Fibroblast of skin of abdomen (primary cell): Measurements from ENCODE around the gene FAIM2.

Source experiments
- DNase-seq: peaks from one replicate; pipeline ENCODE4 v3.0.0-alpha.2; 2013

Gene FAIM2

DNA sequence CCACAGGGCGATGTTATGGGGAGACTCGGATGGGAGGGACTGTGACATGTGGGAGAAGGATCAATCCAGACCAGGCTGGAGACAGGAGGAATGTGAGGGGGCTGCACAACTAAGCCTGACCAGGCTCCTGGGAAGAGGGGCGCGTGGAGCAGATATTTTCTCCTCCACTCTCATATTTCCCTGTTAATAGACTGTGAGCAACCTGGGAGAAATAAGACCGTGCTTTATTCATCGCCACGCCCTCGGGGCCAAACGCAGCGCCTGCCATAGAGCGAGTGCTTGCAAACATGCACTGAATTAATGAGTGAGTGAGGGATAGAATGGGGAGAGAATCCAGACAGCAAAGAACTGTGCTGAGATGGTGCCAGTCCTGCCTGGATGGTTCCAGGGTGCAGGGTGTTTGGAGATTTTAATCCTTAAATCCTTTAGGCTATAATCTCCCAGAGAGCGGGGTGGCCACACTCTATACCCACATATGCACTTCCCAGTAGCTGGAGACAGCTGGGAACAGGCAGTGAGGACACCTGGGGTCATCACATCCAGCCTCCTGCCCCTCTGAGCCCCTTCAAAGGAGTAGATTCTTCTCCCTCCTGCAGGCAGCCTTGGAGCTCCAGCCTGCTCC lies 13.6 kb upstream of the FAIM2 start:
- DNase-seq: no peak

DNA sequence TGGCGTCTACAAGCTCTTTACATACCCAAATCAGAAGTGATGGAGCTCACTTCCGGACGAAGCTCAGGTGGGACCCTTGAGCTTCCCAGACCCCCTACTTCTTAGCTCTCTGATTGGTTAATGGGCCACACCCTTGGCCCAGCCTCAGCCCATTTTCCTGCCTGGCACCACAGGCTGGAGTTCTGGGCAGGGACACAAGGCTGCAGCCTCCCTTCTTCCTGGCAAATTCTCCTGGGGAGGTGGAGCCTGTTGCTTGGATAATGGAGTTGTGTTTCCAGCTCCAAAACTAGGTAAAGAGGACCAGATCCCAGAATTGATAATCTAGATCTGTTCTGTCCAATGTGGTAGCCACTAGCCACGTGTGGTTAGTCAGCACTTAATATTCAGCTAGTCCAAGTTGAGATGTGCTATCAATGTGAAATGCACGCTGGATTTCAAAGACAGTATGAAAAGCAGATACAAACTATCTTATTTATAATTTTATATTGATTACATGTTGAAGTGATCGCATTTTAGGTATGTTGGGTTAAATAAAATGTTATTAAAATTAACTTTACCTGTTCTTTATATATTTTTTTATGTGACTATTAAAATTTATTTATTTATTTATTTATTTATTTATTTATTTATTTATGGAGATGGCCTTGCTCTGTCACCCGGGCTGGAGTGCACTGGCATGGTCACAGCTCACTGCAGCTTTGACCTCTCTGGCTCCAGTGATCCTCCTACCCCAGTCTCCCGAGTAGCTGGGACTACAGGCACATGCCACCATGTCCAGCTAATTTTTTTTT lies 12.6 kb upstream of the FAIM2 start:
- no peak for DNase-seq

DNA sequence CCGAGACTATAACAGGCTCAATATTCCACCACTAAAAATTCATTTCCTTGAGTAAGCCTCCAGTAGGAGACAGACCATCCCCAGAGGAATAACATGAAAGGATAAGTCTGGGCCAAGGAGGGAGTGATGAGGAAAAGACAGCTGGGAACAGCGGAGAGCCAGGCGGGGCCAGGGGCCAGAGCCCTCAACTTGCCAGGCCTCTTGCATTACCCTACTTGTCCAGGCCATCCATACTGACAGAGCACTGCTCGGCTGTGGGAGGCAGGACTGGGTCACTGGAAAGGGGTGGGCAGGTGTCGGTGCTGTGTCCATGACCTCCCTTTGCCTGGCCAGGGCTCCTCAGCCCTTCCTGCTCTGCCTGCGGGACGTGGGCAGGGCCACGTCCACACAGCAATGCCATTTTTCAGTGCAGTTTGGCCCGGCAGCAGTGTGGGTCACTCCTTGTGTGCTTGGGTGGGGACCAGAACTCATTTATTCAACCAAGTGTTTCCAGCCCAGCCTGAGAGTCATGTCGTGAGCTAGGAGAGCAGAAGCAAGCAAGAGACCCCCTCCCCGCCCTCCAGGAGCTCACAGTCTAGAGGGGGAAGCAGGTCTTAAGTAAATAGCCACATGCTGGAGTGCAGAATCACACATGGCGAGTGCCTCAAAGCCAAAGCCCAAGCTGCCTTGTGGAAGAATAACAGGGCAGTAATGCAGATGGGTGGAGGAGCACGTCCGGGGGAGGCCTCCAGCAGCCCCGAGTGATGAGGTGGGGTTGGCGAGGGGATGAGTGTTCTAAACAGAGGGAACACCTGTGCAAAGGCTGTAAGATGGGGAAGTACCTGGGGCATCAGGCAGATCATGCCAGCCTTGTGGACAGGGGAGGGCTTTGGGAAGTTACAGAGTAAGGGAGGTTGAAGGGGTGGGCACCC lies 8.9 kb upstream of the FAIM2 start:
- no peak for DNase-seq

DNA sequence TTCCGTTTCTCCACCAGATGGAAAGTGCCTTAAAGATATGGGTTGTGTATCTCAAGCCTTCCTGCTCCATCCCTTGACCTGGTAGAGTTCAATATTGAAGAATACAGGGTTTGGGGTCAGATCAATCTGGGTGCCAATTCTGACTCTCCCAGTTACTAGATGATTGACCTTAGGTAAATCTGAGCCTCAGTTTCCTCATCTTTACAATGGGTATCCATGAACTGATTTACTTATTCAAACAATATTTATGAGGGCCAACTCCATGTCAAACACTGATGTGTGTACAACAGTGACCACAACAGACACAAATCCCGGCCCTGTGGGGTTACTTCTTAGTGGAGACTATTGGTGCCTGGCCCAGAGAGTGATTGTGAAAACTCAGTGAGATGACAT lies 7.5 kb upstream of the FAIM2 start:
- no peak for DNase-seq

DNA sequence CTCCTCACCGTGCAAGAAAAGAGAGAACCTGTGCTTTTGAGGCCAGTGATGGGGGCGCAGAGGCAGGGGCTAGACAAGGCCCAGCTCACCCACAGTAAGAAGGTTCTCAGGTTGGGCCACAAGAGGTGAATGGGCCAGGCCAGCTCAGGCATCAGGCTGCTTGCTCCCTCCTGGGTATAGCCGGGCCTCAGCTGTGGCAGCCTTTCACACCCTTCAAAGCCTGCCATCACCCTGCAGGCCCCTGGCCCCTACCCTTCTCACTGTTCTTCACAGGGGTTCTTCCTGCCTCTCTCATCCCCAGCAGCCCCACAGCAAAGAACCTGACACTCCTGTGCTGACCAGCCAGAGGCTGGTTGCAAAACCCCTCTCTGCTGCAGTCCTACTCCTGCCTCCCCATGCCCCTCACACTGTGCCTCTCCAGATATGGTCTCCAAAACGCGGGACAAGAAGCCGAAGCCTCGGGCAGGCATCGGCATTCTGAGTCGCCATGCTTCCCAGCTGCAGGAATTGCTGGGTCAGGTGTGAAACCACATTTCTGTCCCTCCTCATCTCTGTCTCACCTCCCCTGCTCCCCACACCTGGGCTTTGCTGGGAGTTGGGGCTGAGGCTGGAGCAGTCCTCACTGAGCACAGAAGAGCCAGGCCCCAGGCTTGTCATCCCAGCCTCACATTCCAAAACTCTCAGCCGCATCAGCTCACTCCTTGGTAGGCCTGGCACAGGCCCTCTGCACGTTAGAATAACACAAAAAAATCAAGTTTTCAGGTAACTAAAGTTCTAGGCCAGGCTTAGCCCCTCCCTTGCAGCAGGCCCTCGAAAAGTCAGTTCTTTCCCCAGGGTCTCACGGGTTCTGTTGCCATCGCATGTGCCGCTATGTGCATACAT lies 6.9 kb upstream of the FAIM2 start:
- no peak for DNase-seq

DNA sequence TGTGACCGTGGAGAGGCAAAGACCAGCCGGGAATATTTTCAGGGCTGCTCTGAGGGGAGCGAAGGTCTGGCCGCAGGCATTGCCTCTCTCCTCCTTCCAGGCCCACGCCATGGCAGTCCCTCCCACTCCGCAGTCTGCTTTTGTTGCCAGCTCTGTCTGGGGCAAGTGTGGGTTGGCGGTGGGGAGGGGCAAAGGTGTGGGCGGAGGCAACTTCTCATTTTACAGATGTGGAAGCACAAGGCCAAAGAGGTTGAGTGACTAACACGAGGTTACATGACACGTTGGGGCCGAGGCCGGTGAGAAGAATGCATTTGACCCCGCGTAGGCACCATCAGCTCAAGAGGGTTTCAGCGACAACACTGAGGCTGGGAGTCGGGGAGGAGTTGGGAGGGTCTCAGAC lies 6.1 kb upstream of the FAIM2 start:
- peak; percentile 27 for DNase-seq

DNA sequence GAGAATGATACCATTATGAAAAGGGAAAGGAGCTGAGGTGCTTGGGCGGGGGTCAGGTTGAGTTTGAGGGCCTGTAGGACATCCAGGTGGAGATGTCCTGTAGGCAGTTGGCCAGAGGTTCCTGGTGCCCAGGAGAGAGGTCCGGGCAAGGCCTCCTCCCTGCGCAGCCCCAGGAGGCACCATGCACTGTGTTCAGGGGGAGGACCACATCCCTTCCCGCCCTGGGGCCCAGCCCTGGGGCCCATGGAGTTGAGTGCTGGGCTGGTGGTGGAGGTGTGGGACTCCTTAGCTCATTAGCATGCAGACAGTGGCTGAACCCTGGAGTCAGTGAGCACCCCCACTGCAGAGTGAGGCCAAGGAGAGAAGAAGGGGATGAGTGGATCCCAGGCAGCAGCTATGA lies 5.7 kb upstream of the FAIM2 start:
- DNase-seq: no peak

DNA sequence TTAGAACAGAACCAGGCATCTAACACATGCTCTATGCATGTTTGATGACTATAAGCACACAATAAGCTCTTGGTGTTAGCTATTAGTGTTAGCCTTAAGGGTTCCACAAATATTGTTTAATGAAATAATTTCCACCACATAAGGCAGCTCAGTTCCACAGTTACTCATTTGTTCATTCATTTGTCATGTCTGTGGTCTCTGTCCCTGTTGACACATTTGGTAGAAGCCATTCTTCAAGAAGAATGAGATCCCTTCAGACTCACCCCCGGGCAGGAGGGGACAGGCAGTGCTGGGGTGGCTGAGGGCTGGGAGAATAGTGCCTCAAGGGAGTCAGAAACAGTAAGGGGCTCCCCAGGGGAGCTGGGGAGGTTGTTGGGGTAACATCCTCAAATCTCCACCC lies 3.7 kb upstream of the FAIM2 start:
- no peak for DNase-seq

DNA sequence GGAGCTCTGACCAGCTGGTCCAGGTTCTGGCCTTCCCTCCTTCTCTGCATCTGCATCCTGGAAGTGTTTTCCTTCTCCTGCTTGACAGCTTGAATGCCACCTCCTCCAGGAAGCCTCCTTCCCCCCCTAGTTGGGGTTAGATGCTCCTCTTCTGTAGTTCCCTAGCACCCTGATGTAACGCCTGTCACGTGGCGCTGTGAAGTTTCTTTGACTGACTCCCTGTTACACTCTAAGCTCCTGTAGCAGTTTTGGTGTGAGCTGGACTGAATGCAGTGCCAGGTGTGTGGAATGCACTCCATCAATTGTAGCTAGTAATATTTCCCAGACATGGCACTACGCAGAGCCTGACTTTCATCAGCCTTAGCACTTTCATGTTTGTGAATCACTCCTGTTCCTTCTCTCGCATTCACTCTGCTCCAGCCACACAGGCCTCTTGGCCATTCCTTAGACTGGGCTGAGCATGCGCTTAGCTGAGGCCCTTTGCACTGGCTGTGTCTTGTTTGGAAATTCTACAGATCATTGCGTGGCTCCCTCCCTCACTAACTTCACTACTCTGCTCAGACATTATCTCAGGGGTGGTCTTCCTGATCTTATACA lies 2.1 kb upstream of the FAIM2 start:
- no peak for DNase-seq

DNA sequence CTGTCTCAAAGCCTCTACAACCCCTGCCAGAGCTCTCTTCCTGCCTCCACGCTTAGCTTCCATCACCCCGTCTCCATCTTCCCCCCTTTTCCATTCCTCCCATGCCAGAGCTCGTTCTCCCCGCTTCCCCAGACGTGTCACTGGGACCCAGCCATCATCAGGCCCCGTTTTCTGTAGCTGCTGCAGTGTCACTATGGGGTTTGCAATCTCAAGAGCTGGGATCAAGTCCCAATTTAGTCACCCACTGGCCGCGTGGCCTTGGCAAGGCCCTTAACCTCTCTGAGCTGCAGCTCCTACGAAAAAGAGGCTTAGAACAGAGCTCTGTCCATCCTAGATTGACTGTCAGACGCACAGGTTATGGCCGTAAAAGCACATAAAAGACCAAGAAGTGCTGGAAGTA lies 901 bp upstream of the FAIM2 start:
- DNase-seq: no peak

DNA sequence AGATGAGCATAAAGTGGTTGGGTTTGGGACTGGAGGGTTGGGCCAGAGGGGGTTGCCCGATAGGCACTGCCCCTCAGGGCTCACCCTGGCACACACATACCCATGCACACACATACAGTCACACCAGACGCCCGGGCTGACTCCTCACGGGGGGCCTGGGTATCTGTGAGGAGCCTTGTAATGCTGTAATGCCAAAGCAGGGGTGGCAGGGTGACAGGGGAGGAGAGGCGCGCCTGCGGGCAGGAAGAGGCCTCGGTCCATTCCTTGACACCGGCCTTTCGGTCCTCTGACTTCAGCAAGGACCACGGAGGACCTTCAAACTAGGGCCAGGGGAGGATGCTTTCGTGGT lies 375 bp downstream of the FAIM2 start:
- DNase-seq: no peak

DNA sequence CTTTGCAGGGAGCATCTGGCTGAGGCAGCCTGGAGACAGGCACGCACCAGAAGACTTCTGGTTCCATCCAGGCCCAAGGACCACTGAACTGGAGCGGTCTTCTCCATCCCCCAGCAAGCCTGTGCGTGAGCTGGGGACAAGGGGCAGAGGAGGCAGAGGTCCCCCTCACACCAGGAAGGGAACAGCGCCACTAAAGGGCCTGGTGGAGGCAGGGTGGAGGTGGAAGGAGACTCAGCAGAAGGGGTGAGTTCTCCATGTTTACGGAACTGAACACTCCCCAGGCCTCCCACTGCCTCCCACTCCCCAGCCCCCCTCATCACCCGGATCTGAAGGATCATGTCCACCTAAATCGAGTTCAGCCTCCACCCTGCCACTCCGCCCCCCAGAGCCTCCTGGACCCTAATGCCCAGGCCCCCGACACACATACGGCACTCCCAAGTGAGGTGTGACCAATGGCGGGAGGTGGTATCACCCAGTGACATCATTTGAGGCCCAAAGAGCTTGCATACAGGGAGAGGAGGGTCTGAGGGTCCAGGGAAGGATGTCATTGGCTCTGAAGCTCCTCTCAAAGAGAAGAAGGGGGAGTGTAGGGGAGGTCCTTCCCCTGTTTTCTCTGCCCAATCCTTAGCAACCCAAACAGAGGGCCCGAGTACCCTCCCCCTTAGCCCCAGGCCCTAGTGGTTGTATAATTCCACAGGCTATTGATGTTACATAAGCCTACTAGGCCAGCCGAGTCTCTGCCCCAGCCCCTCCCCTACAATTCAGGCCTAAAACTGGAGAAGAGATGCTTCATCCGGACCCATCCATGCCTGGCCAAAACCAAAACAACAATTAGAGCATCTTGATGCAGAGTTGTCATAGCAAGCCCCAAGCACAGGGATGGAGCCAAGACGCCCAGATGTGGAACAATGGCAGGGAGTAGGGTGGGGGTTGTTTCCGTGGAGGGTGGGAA lies 1.0 kb downstream of the FAIM2 start:
- DNase-seq: no peak

DNA sequence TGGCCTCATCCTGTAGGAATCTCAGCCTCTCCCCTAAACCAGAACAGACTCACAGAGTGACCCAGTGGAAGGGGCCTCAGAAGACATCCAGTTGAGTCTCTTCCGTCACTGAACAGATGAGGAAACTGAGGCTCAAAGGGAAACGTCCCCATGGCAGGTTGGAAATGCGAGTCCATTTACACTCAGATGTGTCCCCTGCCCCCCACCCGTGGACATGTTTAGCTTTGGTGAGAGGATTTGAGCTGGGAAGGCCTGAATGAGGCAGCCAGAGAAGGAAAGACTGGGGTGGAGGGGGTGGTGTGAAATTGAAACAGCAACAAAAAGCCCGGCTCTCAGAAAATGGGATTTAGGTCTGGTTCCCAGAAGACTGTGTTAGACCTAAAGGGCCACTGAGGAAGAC lies 1.7 kb downstream of the FAIM2 start:
- no peak for DNase-seq

DNA sequence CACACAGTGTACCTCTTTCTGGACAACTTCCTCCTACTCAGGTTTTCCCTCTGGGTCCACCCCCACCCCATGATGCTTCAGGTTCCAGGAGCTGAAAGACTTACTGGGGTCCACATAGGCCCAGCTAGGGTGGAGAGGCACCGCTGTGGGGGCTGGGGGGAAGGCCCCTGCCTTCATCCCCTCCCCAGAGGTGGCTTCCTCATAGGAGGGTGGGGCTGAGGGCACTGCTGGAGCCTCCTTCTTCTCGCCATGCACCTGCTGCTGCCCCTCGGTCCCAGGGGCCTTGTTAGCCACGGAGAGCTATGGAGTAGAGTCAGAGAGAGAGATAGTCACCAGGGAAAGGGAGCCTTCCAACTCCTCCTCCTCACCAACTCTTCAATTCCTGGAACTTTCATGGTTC lies 2.7 kb downstream of the FAIM2 start:
- DNase-seq: no peak

DNA sequence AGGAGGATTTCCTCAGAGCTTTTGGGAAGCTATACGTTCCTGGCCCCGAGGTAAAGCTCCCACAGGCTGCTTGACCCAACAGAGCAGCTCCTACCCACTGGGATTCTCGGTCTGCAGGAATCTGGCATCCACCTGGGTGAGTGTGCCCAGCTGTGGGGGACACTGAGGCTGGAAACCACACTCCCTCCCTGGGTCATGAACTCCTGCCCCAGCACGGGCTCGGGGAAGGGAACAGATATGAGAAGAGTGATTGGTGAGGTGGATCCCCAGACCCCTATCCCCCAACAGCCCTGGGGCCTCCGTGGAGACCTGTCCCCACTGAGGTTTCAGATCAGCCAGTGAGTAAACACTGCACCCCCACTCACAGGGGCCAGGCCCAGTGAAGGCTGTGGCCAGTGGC lies 3.3 kb downstream of the FAIM2 start:
- no peak for DNase-seq

DNA sequence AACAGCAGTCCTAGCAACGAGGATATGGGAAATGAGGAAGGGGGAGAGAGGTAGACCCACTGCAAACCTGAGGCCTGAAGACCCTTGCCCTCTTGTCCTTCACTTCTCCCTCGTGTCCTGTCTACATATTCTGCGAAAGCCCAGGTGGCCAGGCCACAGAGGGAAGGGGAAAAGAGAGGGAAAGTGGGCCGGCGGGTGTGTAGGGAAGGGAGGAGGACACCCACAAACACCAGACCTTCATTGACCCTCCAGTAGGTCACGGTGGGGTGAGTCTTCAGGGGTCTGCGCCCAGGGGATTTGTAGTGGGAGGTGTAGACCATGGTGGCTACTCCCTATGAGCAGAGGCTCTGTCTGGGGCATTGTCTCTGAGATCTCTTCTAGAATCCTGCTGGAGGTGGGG lies 3.8 kb downstream of the FAIM2 start:
- no peak for DNase-seq

DNA sequence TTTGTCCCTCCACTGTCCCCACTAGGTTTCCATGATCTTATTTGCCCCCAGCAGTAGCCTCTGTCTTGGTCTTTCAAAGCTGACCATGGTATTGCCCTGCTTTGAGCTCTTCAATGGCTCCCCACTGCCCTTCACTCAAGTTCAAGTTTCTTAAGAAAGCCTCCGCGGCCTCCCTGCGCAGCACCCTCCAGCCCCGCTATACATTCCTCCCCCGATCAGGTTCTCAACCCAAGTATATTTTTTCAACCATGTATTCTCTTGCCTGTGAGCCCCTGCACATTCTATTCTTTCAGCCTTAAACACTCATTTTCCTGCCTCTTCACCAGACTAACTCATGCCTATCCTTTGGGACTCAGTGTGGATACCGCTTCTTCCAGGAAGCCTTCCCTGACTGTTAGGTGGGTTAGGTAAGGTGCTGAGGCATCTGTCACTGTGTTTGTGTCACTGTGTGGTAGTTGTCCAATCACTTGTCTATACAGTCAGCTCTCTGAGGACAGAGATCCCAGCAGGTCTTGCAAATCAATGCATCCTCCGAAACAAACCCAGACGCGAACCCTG lies 4.3 kb downstream of the FAIM2 start:
- DNase-seq: no peak

DNA sequence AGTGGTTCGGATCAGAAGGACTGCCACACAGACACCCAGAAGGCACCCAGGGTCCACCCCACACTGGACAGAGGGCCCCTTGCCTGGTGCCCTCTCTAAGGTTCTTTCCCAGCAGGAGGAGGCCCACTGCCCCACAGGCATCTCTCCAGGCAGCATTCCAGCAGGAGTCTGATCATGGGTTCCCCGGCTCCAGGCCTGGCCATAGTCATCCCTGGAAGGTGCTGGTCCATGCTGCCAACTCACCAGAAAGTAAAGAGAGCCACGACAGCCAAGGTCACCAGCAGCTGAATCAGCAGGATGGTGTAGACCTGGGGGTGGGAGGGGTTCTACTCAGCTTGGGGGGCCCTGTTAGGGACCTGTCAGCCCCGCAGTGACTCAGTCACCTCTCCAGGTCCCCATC lies 6.4 kb downstream of the FAIM2 start:
- no peak for DNase-seq

DNA sequence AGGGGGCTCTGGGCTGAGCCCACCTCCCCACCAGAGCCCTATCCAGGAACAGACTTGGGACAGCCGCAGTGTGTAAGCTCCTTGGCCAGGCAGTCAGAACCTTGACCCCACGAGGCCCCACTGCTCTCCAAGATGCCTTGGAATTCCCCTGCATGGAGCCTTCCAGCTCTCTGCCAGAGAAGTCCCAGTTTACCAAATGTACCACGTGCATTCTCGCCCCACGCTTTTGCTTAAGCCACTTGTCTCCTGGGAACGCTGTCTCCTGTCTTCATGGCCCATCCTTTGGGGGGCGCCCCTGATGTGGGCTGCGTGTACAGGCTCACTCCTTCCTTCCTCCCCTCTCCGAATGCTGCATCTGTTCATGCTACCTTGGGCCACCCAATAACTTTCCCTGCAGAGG lies 7.9 kb downstream of the FAIM2 start:
- no peak for DNase-seq

DNA sequence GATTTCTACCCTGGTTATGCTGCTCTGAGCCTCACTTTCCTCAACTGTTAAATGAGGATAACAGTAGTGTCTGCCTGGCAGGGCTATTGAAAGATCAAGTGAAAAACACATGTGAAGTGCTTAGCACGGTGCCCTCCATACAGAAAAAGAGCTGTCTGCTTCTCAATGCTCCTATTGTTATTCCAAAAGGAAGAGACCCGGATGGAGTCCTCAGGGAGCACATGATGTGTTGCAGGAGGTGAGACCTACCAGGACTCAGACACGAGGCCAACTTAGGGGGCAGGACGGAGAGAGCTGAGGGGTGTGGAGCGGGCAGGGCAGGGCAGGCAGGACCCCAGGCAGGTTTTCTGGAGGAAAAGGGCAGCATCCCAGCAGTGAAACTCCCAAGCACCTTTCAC lies 8.9 kb downstream of the FAIM2 start:
- DNase-seq: no peak
